PFSK-1 (cell line): Measurements from ENCODE around the gene GINS2.

ENCODE experiments used
- REST ChIP-seq, 2 experiments: IDR thresholded peaks; 2 replicates each; pipeline versions ENCODE4 v1.6.1 to v1.8.0; 2011 to 2012; ENCODE audit warnings: low read depth in 2 of 2, low read length in 2 of 2, control low read depth in 1 of 2, inconsistent platforms in 1 of 2, mild to moderate bottlenecking in 1 of 2, moderate library complexity in 1 of 2; ENCODE audit not compliant: insufficient read depth in 1 of 2
- TAF1 ChIP-seq: IDR thresholded peaks from 2 replicates; pipeline ENCODE4 v1.6.1; 2012; ENCODE audit warnings: low read length, control low read depth, borderline replicate concordance; ENCODE audit not compliant: insufficient read depth

- no peak for TF ChIP-seq TAF1
- no peak for TF ChIP-seq REST (IDR thresholded peaks at IDR 0.05; ENCODE audit: insufficient read depth in 1 of 2, low read depth in 2 of 2, low read length in 2 of 2)
Observed at GRCh38 chr16:85715169-85716021, 26.6 kb upstream of the GINS2 start.
